ENCODE measurements around the gene PTX4.

DNA sequence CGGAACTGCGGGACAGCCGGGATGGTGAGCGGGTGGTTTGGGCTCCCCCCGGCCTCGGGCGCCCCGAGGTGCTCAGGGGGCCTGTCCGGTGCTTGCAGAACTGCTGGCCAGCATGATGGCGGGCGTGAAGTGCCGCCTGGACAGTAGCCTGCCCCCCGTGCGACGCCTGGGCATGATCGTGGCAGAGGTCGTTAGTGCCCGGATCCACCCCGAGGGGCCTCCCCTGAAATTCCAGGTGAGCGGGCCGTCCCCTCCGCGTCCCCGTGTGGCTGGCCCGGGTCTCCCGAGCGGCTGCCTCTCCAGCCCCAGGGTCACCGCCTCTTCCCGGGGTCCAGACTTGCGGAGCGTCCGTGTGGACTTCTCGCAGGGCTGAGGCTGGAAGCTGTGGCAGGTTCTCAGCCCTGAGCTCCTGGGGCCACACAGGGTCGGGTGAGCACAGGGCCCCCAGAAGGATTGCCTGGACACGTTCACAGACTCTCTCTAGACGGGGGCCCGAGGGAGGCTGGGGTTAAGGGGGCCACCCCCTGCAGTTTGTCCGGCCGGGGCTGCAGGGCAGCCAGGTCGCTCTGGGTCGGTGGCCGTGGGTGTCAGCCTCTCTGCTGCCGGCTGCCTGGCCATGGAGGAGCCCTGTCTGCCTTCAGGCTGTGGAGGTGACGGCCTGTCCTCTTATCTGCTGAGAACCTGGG, 11.9 kb upstream of the PTX4 start:
- TF ChIP-seq, protein P1, sequence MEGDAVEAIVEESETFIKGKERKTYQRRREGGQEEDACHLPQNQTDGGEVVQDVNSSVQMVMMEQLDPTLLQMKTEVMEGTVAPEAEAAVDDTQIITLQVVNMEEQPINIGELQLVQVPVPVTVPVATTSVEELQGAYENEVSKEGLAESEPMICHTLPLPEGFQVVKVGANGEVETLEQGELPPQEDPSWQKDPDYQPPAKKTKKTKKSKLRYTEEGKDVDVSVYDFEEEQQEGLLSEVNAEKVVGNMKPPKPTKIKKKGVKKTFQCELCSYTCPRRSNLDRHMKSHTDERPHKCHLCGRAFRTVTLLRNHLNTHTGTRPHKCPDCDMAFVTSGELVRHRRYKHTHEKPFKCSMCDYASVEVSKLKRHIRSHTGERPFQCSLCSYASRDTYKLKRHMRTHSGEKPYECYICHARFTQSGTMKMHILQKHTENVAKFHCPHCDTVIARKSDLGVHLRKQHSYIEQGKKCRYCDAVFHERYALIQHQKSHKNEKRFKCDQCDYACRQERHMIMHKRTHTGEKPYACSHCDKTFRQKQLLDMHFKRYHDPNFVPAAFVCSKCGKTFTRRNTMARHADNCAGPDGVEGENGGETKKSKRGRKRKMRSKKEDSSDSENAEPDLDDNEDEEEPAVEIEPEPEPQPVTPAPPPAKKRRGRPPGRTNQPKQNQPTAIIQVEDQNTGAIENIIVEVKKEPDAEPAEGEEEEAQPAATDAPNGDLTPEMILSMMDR (IDR thresholded peaks at IDR 0.05): no peak
- no peak for TF ChIP-seq POLR2A (IDR thresholded peaks at IDR 0.05)

Data from lower leg skin (tissue), 3 donors.